GM23338 (cell line): Measurements from ENCODE around the gene CFP. TPM values are rescaled to one million over a fixed set of nuclear protein-coding genes. Genes with fewer than 3 reads are reported as not detected.

ENCODE experiments used
- ATAC-seq: fragments of 200-7000 bp; cut with Tn5 transposase; 3 replicates; pipeline ENCODE4 v1.9.1; 2020
- DNase-seq: peaks from one replicate; pipeline ENCODE4 v3.0.0-alpha.2; 2015; ENCODE audit warnings: low spot score
- H2AFZ ChIP-seq: fragments of 200-600 bp; sonication (generic); 2 replicates; pipeline ENCODE4 v1.8.0; 2016; ENCODE audit warnings: antibody characterized with exemption, mild to moderate bottlenecking, moderate library complexity
- H3F3A ChIP-seq: fragments of 200-600 bp; sonication (generic); replicated peaks from 2 replicates; pipeline ENCODE4 v1.8.0; 2017; ENCODE audit warnings: antibody characterized with exemption, mixed run types, low read depth
- H3K27ac ChIP-seq: fragments of 200-600 bp; sonication (generic); 2 replicates; pipeline ENCODE4 v1.6.1; 2016; ENCODE audit warnings: low read depth
- H3K27me3 ChIP-seq: fragments of 200-600 bp; sonication (generic); 2 replicates; pipeline ENCODE4 v1.8.0; 2016; ENCODE audit warnings: mild to moderate bottlenecking, mixed run types, moderate library complexity; ENCODE audit not compliant: insufficient read depth
- H3K36me3 ChIP-seq: fragments of 200-600 bp; sonication (generic); 2 replicates; pipeline ENCODE4 v1.8.0; 2016; ENCODE audit warnings: mild to moderate bottlenecking; ENCODE audit not compliant: insufficient read depth
- H3K4me1 ChIP-seq: fragments of 200-600 bp; sonication (generic); 2 replicates; pipeline ENCODE4 v1.8.0; 2016; ENCODE audit warnings: mild to moderate bottlenecking, moderate library complexity; ENCODE audit not compliant: insufficient read depth
- H3K4me2 ChIP-seq: fragments of 200-600 bp; sonication (generic); 2 replicates; pipeline ENCODE4 v1.7.1; 2017; ENCODE audit warnings: mixed run types
- H3K4me3 ChIP-seq: fragments of 200-600 bp; sonication (generic); 2 replicates; pipeline ENCODE4 v1.6.1; 2016; ENCODE audit warnings: mixed run types
- H3K79me2 ChIP-seq: fragments of 200-600 bp; sonication (generic); replicated peaks from 2 replicates; pipeline ENCODE4 v1.8.0; 2017; ENCODE audit warnings: mild to moderate bottlenecking; ENCODE audit not compliant: insufficient read depth
- H3K9me2 ChIP-seq: fragments of 200-600 bp; sonication (generic); 2 replicates; pipeline ENCODE4 v1.8.0; 2017; ENCODE audit not compliant: insufficient read depth
- H4K20me1 ChIP-seq: fragments of 200-600 bp; sonication (generic); replicated peaks from 2 replicates; pipeline ENCODE4 v1.8.0; 2017; ENCODE audit warnings: mild to moderate bottlenecking; ENCODE audit not compliant: insufficient read depth
- H3K27ac Mint-ChIP-seq: 2 replicates; pipeline ENCODE4 v1.8.0; 2020; ENCODE audit warnings: inconsistent platforms, mild to moderate bottlenecking, moderate library complexity, mixed read lengths
- H3K27me3 Mint-ChIP-seq: 3 replicates; pipeline ENCODE4 v1.8.0; 2022; ENCODE audit warnings: low read depth, mild to moderate bottlenecking, moderate library complexity, mixed read lengths, inconsistent platforms; ENCODE audit not compliant: insufficient read depth, poor library complexity
- H3K36me3 Mint-ChIP-seq: 3 replicates; pipeline ENCODE4 v1.8.0; 2021; ENCODE audit warnings: low read depth, mild to moderate bottlenecking, inconsistent platforms, moderate library complexity, mixed read lengths
- H3K4me1 Mint-ChIP-seq: 3 replicates; pipeline ENCODE4 v1.8.0; 2020; ENCODE audit warnings: mild to moderate bottlenecking, inconsistent platforms, mixed read lengths
- H3K4me3 Mint-ChIP-seq: 3 replicates; pipeline ENCODE4 v1.8.0; 2021; ENCODE audit warnings: moderate library complexity, mild to moderate bottlenecking, inconsistent platforms, mixed read lengths
- H3K9me3 Mint-ChIP-seq: 3 replicates; pipeline ENCODE4 v1.8.0; 2020; ENCODE audit warnings: moderate library complexity, mild to moderate bottlenecking, inconsistent platforms, mixed read lengths
- ETS1 ChIP-seq: IDR thresholded peaks from 2 replicates; pipeline ENCODE4 v1.6.1; 2016; ENCODE audit warnings: antibody characterized with exemption
- EZH2 ChIP-seq: fragments of 200-600 bp; sonication (generic); IDR thresholded peaks from one replicate; pipeline ENCODE4 v1.8.0; 2017; ENCODE audit warnings: antibody characterized with exemption, mild to moderate bottlenecking, low read depth; ENCODE audit not compliant: unreplicated experiment
- EZH2phosphoT487 ChIP-seq: fragments of 200-600 bp; sonication (generic); IDR thresholded peaks from one replicate; pipeline ENCODE4 v1.8.1; 2018; ENCODE audit warnings: antibody characterized with exemption; ENCODE audit not compliant: unreplicated experiment
- POLR2AphosphoS5 ChIP-seq: IDR thresholded peaks from 2 replicates; pipeline ENCODE4 v1.6.1; 2016; ENCODE audit warnings: antibody characterized with exemption, low read depth
- REST ChIP-seq: IDR thresholded peaks from one replicate; pipeline ENCODE4 v1.6.1; 2018; ENCODE audit warnings: antibody characterized with exemption; ENCODE audit not compliant: unreplicated experiment
- STAT1 ChIP-seq: IDR thresholded peaks from one replicate; pipeline ENCODE4 v1.6.1; 2016; ENCODE audit warnings: antibody characterized with exemption; ENCODE audit not compliant: unreplicated experiment
- ZNF462 ChIP-seq: fragments of 250-450 bp; sonication (Bioruptor Pico); IDR thresholded peaks from 2 replicates; pipeline ENCODE4 v1.5.0; 2020; ENCODE audit warnings: mild to moderate bottlenecking, moderate library complexity
- polyA plus RNA-seq: library from polyadenylated mRNA; unstranded; fragments of >200 nt; fragmentation: Nextera tagmentation; extraction: Ambion mirVana; gene quantifications from 2 replicates; pipeline ENCODE4 v1.2.1, GENCODE V29; 2016
- total RNA-seq: library from RNA; depleted of rRNA; stranded (reverse); fragments of >200 nt; shearing (Covaris generic); gene quantifications from 2 replicates; pipeline ENCODE4 v1.2.3, GENCODE V29; 2014

The CFP gene
- total and polyA plus RNA-seq, 2 experiments from 2014 or later, result 2.1 to 2.2 TPM

- Mint-ChIP-seq H3K27me3 (no peaks in the 10 kb centered on the region), H3K27ac (no peak overlapping the region), H3K36me3 (peaks cover 7% of the 10 kb centered on the region; the same call in 2 of the 3 replicates), H3K9me3 (no peaks in the 10 kb centered on the region), H3K4me1 (no peaks in the 10 kb centered on the region), H3K4me3 (no peak overlapping the region)
- TF ChIP-seq ZNF462 (CRISPR knock-in tag) (no peak), EZH2 (no peak), POLR2AphosphoS5 (no peak), ETS1 (no peak), EZH2phosphoT487 (no peak), REST (no peak), STAT1 (no peak)
- no peak overlapping the region for H3K4me3 ChIP-seq
- no peak overlapping the region for H3K4me2 ChIP-seq
- no peak overlapping the region for H3K27ac ChIP-seq
- no peak for ATAC-seq
- H2AFZ ChIP-seq, result no peak overlapping the region
- H3K79me2 ChIP-seq, result no peaks in the 10 kb centered on the region
- H3K4me1 ChIP-seq, result no peaks in the 10 kb centered on the region
- no peaks in the 10 kb centered on the region for H3K27me3 ChIP-seq
- DNase-seq, result no peak
- no peaks in the 10 kb centered on the region for H4K20me1 ChIP-seq
- H3F3A ChIP-seq, result no peaks in the 10 kb centered on the region
- no peaks in the 10 kb centered on the region for H3K9me2 ChIP-seq
- H3K36me3 ChIP-seq, result no peaks in the 10 kb centered on the region
These were observed 33.5 kb downstream of the CFP start for GRCh38 chrX:47596256-47596655.
